Peyer's patch (tissue), 4 donors: ENCODE data around the gene NFYA. TPM values are rescaled to one million over a fixed set of nuclear protein-coding genes. Genes with fewer than 3 reads are reported as not detected.
A peak's percentile ranks its signal among the peaks of the same experiment; 100 is the strongest.

ENCODE experiments used
- DNase-seq, 3 donors: peaks; one replicate each; pipeline ENCODE4 v3.0.0-alpha.2; 2017 to 2019
- H3K27ac ChIP-seq, 4 donors: fragments of 200-600 bp; sonication (generic); one replicate each; pipeline ENCODE4 v1.5.1; 2016 to 2019
- H3K27me3 ChIP-seq, 2 donors: fragments of 200-600 bp; sonication (generic); one replicate each; pipeline ENCODE4 v1.5.1; 2019
- H3K36me3 ChIP-seq, 3 donors: fragments of 200-600 bp; sonication (generic); one replicate each; pipeline ENCODE4 v1.5.1; 2016 to 2019
- H3K4me1 ChIP-seq, 4 donors: fragments of 200-600 bp; sonication (generic); one replicate each; pipeline ENCODE4 v1.5.1; 2016 to 2019
- H3K4me3 ChIP-seq, 4 donors: fragments of 200-600 bp; sonication (generic); 1 replicate in 3 of 4; 2 replicates in 1 of 4; pipeline ENCODE4 v1.5.1; 2016 to 2019; ENCODE audit warnings: mild to moderate bottlenecking in 1 of 4
- H3K9me3 ChIP-seq, 4 donors: fragments of 200-600 bp; sonication (generic); one replicate each; pipeline ENCODE4 v1.5.1; 2016 to 2019; ENCODE audit warnings: mild to moderate bottlenecking in 1 of 4
- CTCF ChIP-seq, 6 experiments: fragments of 450-650 bp in 4 of 6; fragments of 200-600 bp in 2 of 6; sonication (generic) in 1 of 6; IDR thresholded peaks; one replicate each; pipeline ENCODE4 v1.5.1; 2017 to 2019; ENCODE audit warnings: antibody characterized with exemption in 6 of 6, mild to moderate bottlenecking in 3 of 6, moderate library complexity in 1 of 6
- POLR2A ChIP-seq, 2 donors: fragments of 450-650 bp; IDR thresholded peaks; one replicate each; pipeline ENCODE4 v1.5.1; 2017; ENCODE audit warnings: antibody characterized with exemption in 2 of 2, mild to moderate bottlenecking in 2 of 2, moderate library complexity in 2 of 2
- total RNA-seq, 4 donors: library from RNA; depleted of rRNA; stranded (reverse); fragments of >200 nt; gene quantifications; one replicate each; pipeline ENCODE4 v1.1.0, GENCODE V29; 2016

The NFYA gene
- total RNA-seq, 4 donors from 2014 or later, result 22.9 to 27.5 (median 23.4) TPM

GRCh38 chr6:41073203-41073967, 611 bp downstream of the NFYA start:
- peak; percentile 74 to 97 for TF ChIP-seq POLR2A (IDR thresholded peaks at IDR 0.05)
- TF ChIP-seq CTCF (IDR thresholded peaks at IDR 0.05), result peak; percentile 28 to 65 (median 58)
- Histone ChIP-seq H3K4me1 (peaks cover 0 to 47% (median 6%) of the 10 kb centered on the region in 4 donors), H3K4me3 (peak overlapping the region; percentile 73 to 97 (median 91)), H3K27ac (peak overlapping the region; percentile 96 to 100 (median 99)), H3K9me3 (no peaks in the 10 kb centered on the region), H3K36me3 (peaks cover 0 to 2% (median 0%) of the 10 kb centered on the region in 3 donors), H3K27me3 (no peaks in the 10 kb centered on the region)
- DNase-seq, result peak; percentile 87 to 94 (median 89)

GRCh38 chr6:41073968-41074691, 1.4 kb downstream of the NFYA start:
- Histone ChIP-seq H3K4me1 (peaks cover 0 to 47% (median 6%) of the 10 kb centered on the region in 4 donors), H3K27me3 (no peaks in the 10 kb centered on the region), H3K27ac (peak overlapping the region; percentile 96 to 100 (median 99)), H3K36me3 (peaks cover 0 to 4% (median 0%) of the 10 kb centered on the region in 3 donors), H3K9me3 (no peaks in the 10 kb centered on the region), H3K4me3 (peak overlapping the region; percentile 73 to 97 (median 91))
- no peak for DNase-seq
- TF ChIP-seq POLR2A (IDR thresholded peaks at IDR 0.05) (no peak), CTCF (IDR thresholded peaks at IDR 0.05) (no peak)

- Histone ChIP-seq H3K36me3 (peaks cover 0 to 11% (median 0%) of the 10 kb centered on the region in 3 donors), H3K4me1 (peaks cover 0 to 47% (median 6%) of the 10 kb centered on the region in 4 donors), H3K27ac (peak overlapping the region in 3 of 4 donors; percentile 96 to 100 (median 99)), H3K4me3 (peak overlapping the region in 3 of 4 donors; percentile 73 to 97 (median 91)), H3K9me3 (no peaks in the 10 kb centered on the region), H3K27me3 (no peaks in the 10 kb centered on the region)
- TF ChIP-seq POLR2A (IDR thresholded peaks at IDR 0.05), result no peak
- no peak for TF ChIP-seq CTCF (IDR thresholded peaks at IDR 0.05)
- no peak for DNase-seq
Measured at GRCh38 chr6:41074692-41075436, 2.1 kb downstream of the NFYA start.

- H3K9me3 ChIP-seq, result no peaks in the 10 kb centered on the region
- no peaks in the 10 kb centered on the region for H3K27me3 ChIP-seq
- H3K27ac ChIP-seq, result peak overlapping the region in 1 of 4 donors; percentile 99
- peaks cover 0 to 20% (median 0%) of the 10 kb centered on the region in 3 donors for H3K36me3 ChIP-seq
- peaks cover 0 to 42% (median 6%) of the 10 kb centered on the region in 4 donors for H3K4me1 ChIP-seq
- no peak for DNase-seq
- H3K4me3 ChIP-seq, result no peak overlapping the region
- TF ChIP-seq POLR2A (IDR thresholded peaks at IDR 0.05), result no peak
- TF ChIP-seq CTCF (IDR thresholded peaks at IDR 0.05), result no peak
Measured at GRCh38 chr6:41075651-41076626, 3.2 kb downstream of the NFYA start.
